ENCODE data around the gene DAPK3. TPM values are rescaled to one million over a fixed set of nuclear protein-coding genes. Genes with fewer than 3 reads are reported as not detected.

Gene DAPK3
- total RNA-seq, 4 donors from 2014 or later, result 25.4 to 68.8 (median 44.5) TPM

- no peak for TF ChIP-seq CTCF (IDR thresholded peaks at IDR 0.05; ENCODE audit: low read depth)
Observed at GRCh38 chr19:4015705-4016402, 45.0 kb upstream of the DAPK3 start.

GRCh38 chr19:4014541-4015491 is 43.9 kb upstream of the DAPK3 start:
- no peak for TF ChIP-seq CTCF (IDR thresholded peaks at IDR 0.05; ENCODE audit: low read depth)

GRCh38 chr19:4013886-4014540 is 43.1 kb upstream of the DAPK3 start:
- TF ChIP-seq CTCF (IDR thresholded peaks at IDR 0.05; ENCODE audit: low read depth), result no peak

- TF ChIP-seq CTCF (IDR thresholded peaks at IDR 0.05; ENCODE audit: low read depth), result no peak
Observed at GRCh38 chr19:4012975-4013634, 42.2 kb upstream of the DAPK3 start.

GRCh38 chr19:4012092-4012974 is 41.4 kb upstream of the DAPK3 start:
- no peak for TF ChIP-seq CTCF (IDR thresholded peaks at IDR 0.05; ENCODE audit: low read depth)

- no peak for TF ChIP-seq CTCF (IDR thresholded peaks at IDR 0.05; ENCODE audit: low read depth)
Observed at GRCh38 chr19:4010808-4011110, 39.9 kb upstream of the DAPK3 start.
